NCI-H345 treated with DMSO at 0.1 percent for 48 hours (cell line): ENCODE data around the gene PTPRN2.
"Not testable (repeated sequence)": the region's sequence is repeated elsewhere in the genome, so short reads cannot be mapped to it uniquely, and the experiment has no call there.

Source experiments
- DNase-seq: peaks from one replicate; lab custom pipeline; 2025; ENCODE audit not compliant: unreplicated experiment; lab: John Stamatoyannopoulos, UW

The PTPRN2 gene

DNA sequence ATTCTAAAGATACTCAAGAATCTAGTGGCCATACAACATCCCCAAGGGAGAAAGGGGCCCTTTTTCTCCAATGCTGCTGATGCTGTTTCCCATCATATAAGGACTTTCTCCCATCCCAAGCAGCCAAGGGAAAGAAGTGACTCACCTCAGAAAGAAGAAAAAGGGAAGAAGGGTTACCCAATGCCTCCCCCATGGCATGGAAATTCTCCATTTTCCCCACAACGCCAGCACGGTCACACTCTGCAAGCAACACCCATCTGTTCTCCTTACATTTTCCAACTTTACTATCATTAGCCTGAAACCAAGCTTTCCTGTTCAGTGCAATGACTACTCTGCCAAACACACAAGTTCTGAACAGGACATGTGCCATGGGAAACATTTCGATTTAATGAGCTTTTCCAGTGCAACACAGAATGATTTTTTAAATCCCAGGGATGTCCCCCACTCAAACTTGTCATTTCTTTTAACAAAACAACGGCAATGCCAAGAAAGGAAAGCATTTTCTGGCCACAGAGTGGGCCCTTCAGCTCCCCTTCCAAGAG lies 67.9 kb downstream of the PTPRN2 start:
- no peak for DNase-seq

DNA sequence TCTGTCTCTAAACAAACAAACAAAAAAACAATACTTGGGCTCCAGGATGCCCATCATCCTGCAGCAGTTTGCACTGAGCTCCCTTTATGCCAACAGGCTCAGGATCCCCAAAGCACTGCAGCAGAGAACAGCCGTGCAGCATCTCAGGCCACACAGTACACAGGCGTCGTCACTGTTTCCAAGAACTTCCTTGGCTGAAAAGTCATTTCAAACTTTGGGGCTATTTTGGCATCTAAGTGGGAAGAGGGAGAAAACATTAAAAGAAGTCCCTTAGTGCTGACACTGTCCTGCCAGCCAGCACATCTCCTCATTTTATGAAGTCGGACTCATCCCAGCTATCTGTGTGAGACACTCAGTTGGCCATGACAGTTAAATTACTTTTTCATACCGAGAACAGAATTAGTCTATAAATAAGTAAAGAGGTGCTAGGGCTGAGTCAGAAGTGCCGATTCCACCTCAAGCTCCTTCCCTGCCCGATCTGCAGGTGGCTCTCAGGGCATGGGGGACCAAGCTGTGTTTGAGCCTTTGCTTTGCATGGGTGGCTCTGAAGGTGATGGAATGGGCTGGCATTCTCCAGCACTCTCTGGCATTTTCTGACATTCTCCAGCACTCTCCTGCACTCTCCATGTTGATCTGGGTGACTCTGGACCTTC lies 68.5 kb downstream of the PTPRN2 start:
- no peak for DNase-seq

GRCh38 chr7:158517571-158517970 lies 70.1 kb downstream of the PTPRN2 start:
- DNase-seq: no peak

DNA sequence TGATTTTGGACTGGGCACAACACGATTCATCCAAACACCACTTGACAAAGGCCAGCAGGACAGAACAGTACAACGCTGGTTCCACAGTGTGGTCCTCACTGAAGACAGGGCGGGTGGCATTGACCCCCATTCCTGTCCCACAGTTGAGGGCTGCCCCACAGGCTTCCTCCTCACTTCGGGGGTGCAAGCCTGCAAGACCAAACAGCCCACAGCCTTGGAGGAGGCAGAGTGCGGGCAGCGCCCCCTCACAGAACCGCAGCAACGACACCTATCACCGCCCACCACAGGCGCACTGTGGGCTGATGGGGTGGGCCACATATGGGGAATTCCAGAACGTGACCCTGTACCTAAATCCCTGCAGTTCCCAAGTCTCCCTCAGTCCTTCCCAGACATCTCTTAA lies 70.6 kb downstream of the PTPRN2 start:
- no peak for DNase-seq

- DNase-seq: no peak
Measured at GRCh38 chr7:158516524-158516923, 71.1 kb downstream of the PTPRN2 start.

DNA sequence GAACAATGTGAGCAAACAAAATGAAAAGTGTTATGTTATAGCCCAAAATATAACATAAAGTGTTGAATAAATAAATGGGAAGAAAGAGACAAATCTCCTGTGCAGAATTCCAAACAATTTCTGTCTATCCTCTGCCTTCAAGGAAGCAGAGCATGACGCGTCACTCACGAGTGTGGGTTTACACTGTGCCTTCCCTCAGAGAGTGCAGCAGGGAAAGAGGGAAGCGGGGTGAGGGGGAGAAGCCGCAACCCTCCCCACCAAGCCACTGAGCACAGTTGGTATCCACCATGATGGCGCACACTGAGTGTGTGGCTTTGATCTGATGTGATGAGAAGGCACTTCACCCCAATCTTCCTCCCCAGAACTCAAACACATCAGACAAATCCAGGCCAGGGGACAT lies 74.8 kb downstream of the PTPRN2 start:
- no peak for DNase-seq

DNA sequence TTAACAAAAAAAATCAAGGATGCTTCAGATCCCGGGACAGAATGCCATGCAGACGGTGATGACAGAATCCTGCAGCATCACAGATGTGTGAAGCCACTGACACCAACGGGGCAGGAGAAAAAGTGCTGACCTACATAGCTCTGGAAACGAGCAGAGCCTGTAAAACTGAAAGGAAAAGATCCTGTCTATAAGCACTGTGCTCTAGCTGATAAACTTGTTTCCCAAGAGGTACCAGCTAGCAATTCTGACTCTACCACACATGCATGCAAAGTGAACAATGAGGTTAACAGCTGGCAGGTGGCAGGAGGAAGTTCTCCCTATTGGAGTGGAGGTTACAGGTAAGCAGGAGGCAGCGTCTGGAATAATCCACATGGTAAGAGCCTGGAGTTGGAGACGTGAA lies 75.6 kb downstream of the PTPRN2 start:
- DNase-seq: no peak

DNA sequence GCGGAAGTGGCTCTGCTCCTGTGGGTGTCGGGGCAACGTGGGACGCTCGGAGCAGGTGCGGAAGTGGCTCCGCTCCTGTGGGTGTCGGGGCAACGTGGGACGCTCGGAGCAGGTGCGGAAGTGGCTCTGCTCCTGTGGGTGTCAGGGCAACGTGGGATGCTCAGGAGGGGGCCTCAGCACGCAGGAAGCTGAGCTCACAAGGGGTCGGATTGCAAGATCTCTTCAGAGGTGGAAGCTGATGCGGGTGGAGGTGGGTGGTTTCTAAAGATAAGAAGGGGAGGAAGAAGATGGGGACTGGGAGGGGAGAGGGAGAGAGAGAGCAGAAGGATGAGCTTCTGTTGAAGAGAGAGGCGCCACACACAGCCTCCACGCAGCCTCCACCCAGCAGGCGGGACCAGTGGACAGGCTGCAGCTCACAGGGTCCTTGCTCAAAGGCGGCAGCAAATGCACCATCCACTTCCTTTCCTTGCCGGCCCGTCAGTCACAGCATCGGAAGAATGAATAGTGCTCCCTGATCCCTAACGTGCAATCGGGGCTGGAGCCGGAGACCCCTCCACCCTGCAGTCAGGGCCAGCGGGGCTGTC lies 78.7 kb downstream of the PTPRN2 start:
- no peak for DNase-seq

DNA sequence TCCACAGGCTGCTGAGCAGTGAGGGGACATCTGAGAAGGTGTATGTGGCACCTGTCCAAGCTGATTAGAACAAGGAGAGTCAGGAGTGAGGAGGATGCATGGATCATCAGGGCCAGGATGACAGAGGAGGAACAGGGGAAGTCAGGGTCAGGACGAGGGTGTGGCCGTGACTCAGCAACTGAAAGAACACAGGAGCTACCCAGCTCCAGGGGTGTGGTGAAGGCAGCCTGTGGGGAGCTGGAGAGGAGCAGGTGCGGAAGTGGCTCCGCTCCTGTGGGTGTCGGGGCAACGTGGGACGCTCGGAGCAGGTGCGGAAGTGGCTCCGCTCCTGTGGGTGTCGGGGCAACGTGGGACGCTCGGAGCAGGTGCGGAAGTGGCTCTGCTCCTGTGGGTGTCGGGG lies 79.3 kb downstream of the PTPRN2 start:
- not testable (repeated sequence) for DNase-seq

- no peak for DNase-seq
Measured at GRCh38 chr7:158507917-158508316, 79.7 kb downstream of the PTPRN2 start.

- DNase-seq: not testable (repeated sequence)
Measured at GRCh38 chr7:158507175-158507574, 80.4 kb downstream of the PTPRN2 start.

GRCh38 chr7:158506626-158507025 lies 81.0 kb downstream of the PTPRN2 start:
- DNase-seq: no peak

DNA sequence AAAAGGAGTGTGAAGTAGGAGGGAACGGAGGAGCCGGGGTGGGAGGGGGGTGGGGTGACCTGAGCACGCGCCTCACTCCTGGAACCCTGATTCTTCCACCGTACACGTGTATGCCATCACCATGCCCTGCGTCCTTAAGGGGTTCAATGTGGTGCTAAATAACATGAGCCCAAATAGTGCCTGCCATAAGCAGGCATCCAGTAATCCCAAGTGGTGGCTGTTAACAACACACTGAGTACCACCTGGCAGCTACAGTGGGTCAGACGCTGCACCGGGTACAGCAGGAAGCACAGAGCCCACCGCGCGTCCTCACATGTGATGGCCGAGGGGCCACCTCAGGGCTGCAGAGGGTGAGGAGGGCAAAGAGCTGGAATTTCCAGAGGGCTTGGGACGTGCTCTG lies 81.9 kb downstream of the PTPRN2 start:
- no peak for DNase-seq

DNA sequence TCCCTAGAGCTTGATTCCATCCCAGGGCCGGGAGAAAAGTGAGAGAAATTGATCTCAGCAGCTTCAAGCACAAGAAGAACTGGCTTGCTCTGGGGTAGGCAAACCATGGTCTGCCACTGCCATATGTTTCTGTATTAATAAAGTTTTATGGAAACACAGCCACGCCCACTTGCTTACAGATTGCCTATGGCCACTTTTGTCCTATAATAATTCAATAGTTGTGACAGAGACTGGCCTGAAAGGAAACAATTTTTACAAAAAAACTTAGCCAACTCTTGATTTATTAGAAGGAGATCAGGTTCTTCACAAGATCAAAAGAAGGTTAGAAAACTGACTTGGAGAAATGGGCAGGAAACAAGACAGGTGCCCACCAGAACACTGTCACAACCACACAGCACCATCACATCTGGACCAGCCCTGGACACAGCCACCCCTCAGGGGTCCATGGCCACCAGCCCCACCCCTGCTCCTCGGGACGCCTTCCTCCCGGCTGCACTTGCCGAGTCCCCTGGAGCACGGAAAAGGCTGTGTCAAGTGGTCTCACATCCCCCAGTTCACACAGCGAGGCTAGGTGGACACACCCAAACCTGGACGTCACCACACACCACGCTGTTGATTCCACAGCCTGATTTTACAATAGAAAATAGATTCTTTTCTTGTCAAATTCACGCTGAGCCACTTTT lies 85.4 kb downstream of the PTPRN2 start:
- no peak for DNase-seq

- no peak for DNase-seq
Measured at GRCh38 chr7:158501393-158502067, 86.1 kb downstream of the PTPRN2 start.

- no peak for DNase-seq
Measured at GRCh38 chr7:158500651-158501052, 87.0 kb downstream of the PTPRN2 start.

DNA sequence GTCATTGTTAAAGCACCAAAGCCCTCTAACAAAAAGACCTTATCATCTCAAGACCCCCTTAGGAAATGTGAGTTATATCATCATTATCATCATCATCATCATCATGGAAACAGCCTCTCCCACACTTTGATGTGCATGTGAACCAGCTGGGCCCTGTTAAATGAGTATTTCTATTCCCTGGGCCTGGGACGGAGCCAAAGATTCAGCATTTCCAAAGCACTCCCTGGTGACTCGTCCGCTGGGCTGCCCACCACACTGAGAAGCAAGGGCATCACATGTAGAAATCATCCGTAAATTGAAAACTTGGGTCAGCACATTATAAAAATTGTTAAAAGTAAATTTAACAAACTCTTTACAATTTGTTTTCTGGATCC lies 88.6 kb downstream of the PTPRN2 start:
- no peak for DNase-seq

GRCh38 chr7:158498443-158499081 lies 89.1 kb downstream of the PTPRN2 start:
- no peak for DNase-seq

GRCh38 chr7:158497627-158498026 lies 90.0 kb downstream of the PTPRN2 start:
- no peak for DNase-seq

DNA sequence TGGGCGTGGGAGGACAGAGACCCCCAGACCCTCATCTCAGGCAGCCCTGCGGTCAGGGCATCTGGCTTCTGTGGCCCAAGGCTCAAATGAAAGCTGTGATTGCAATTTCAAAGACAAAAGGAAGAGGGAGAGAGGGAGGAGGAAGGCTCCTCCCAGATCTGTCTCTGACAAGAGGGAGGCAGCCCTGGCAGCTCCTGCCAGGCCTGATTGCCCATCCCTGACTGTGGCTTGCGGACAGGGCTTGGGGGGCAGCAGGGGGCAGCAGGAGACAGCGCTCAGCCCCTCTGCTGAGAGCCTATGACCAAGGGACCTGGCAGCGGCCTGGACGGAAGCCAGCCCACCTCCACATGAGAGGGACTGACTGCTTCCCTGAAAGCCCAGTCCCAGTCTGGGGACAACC lies 91.8 kb downstream of the PTPRN2 start:
- peak; percentile 55 for DNase-seq

DNA sequence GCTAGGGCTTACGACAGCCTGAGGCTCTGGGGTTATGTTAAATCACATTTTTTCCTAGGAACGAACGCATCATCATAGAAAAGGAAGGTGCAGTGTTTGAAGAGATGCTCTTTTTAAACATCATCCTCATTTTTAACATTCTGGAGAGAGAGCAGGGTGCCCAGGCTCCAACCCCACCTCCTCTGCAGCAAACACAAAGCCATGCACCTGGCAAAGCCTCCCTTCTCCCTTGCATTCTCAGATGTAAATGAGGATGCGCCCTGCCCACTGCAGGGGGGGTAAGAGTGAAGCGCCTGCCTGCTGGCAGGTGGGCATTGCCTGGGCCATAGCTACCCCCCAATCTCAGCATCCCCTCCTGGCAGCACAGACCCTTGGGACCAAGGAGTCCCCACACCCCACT lies 92.4 kb downstream of the PTPRN2 start:
- peak; percentile 69 for DNase-seq
